K562 (cell line): ENCODE measurements around the gene SLC2A9. TPM values are rescaled to one million over a fixed set of nuclear protein-coding genes. Genes with fewer than 3 reads are reported as not detected.

Experiments
- ATAC-seq: fragments of 200-7000 bp; cut with Tn5 transposase; 3 replicates; pipeline ENCODE4 v1.9.1; 2020; ENCODE audit warnings: moderate library complexity
- BruUV-seq: library from RNA; stranded (reverse); fragments of 400-500 nt; replicated peaks from 2 replicates; lab custom pipeline; 2021; lab: Mats Ljungman, UMichigan
- CTCF ChIA-PET: fragments of 300-600 bp; formaldehyde crosslinking; extraction: SDS; loops from one replicate; lab custom pipeline; 2021; ENCODE audit warnings: low intra/inter-chr PET ratio; lab: Yijun Ruan, JAX
- POLR2A ChIA-PET: fragments of 300-600, 350-650 bp; sonication (Branson Sonifier 250); formaldehyde crosslinking; extraction: SDS; loops from one replicate; lab custom pipeline; 2021; ENCODE audit warnings: antibody characterized with exemption, inconsistent platforms; lab: Yijun Ruan, JAX
- DNase-seq, 4 experiments: peaks; one replicate each; pipeline versions ENCODE4 v3.0.0 to v3.0.0-alpha.2; 2011 to 2018; ENCODE audit warnings: low spot score in 3 of 4, mixed read lengths in 3 of 4; ENCODE audit errors: extremely low read depth in 1 of 4
- FAIRE-seq: peaks from 2 replicates; lab custom pipeline; 2011; peaks lifted over from hg19 to GRCh38; lab: Jason Lieb, UNC
- H2AFZ ChIP-seq: 2 replicates; pipeline ENCODE4 v1.6.0; 2011; ENCODE audit warnings: low read depth, low read length, control low read depth, inconsistent platforms
- H3K27ac ChIP-seq: fragments of 200-600 bp; 3 replicates; pipeline ENCODE4 v1.8.0; 2011; ENCODE audit warnings: low read depth, mild to moderate bottlenecking, control low read depth, inconsistent platforms, low read length, moderate library complexity, mixed read lengths; ENCODE audit errors: extremely low read depth
- H3K27me3 ChIP-seq, 2 experiments: fragments of 300-600 bp in 1 of 2; 2 replicates in 1 of 2; 3 replicates in 1 of 2; pipeline versions ENCODE4 v1.6.0 to v1.8.0; 2011; ENCODE audit warnings: inconsistent platforms in 2 of 2, low read length in 2 of 2, mild to moderate bottlenecking in 1 of 2, mixed read lengths in 1 of 2, moderate library complexity in 1 of 2; ENCODE audit not compliant: control insufficient read depth in 2 of 2, insufficient read depth in 2 of 2
- H3K36me3 ChIP-seq: fragments of 300-600 bp; 3 replicates; pipeline ENCODE4 v1.8.0; 2011; ENCODE audit warnings: mild to moderate bottlenecking, low read length, inconsistent platforms; ENCODE audit not compliant: control insufficient read depth, insufficient read depth
- H3K4me1 ChIP-seq, 2 experiments: fragments of 200-600 bp in 1 of 2; replicated peaks in 1 of 2; 2 replicates in 1 of 2; 3 replicates in 1 of 2; pipeline versions ENCODE4 v1.5.1 to v1.8.0; 2011; ENCODE audit warnings: inconsistent platforms in 2 of 2, low read length in 2 of 2, mild to moderate bottlenecking in 1 of 2, mixed read lengths in 1 of 2, moderate library complexity in 1 of 2; ENCODE audit not compliant: control insufficient read depth in 2 of 2, insufficient read depth in 2 of 2
- H3K4me2 ChIP-seq: 2 replicates; pipeline ENCODE4 v1.6.1; 2011; ENCODE audit warnings: low read length, control low read depth, inconsistent platforms, mixed read lengths; ENCODE audit not compliant: insufficient read depth
- H3K4me3 ChIP-seq: fragments of 200-600 bp; sonication (generic), shearing (Covaris generic); 2 replicates; pipeline ENCODE4 v1.5.1; 2016; ENCODE audit warnings: control low read depth, inconsistent platforms
- H3K79me2 ChIP-seq: fragments of 200-600 bp; 3 replicates; pipeline ENCODE4 v1.8.0; 2011; ENCODE audit warnings: low read length, inconsistent platforms; ENCODE audit not compliant: control insufficient read depth, insufficient read depth
- H3K9ac ChIP-seq, 2 experiments: 2 replicates each; pipeline versions ENCODE4 v1.6.0 to v1.6.1; 2011; ENCODE audit warnings: low read depth in 2 of 2, low read length in 2 of 2, control low read depth in 1 of 2, inconsistent platforms in 1 of 2, mild to moderate bottlenecking in 1 of 2, mixed read lengths in 1 of 2; ENCODE audit not compliant: insufficient read depth in 1 of 2
- H3K9me1 ChIP-seq: one replicate; pipeline ENCODE4 v1.6.0; 2011; ENCODE audit warnings: inconsistent platforms, mild to moderate bottlenecking, low read length, moderate library complexity; ENCODE audit not compliant: control insufficient read depth, insufficient read depth
- H3K9me3 ChIP-seq: replicated peaks from 2 replicates; pipeline ENCODE4 v1.5.1; 2011; ENCODE audit warnings: low read depth, low read length, inconsistent platforms; ENCODE audit not compliant: control insufficient read depth, insufficient read depth
- H4K20me1 ChIP-seq: replicated peaks from 2 replicates; pipeline ENCODE4 v1.6.1; 2011; ENCODE audit warnings: low read length, inconsistent platforms, mixed read lengths; ENCODE audit not compliant: control insufficient read depth, insufficient read depth
- BCL6 ChIP-seq: fragments of 250-450 bp; sonication (Bioruptor Pico); IDR thresholded peaks from 2 replicates; pipeline ENCODE4 v1.4.0; 2020
- CBFA2T3 ChIP-seq: fragments of 450-650 bp; IDR thresholded peaks from 2 replicates; pipeline ENCODE4 v1.6.1; 2017
- ERF ChIP-seq: fragments of 450-650 bp; formaldehyde crosslinking; IDR thresholded peaks from 2 replicates; pipeline ENCODE4 v1.4.0; 2020; ENCODE audit warnings: mild to moderate bottlenecking, mixed read lengths
- FOSL1 ChIP-seq: fragments of 200-800 bp; sonication (Bioruptor generic); conservative IDR thresholded peaks from 2 replicates; pipeline ENCODE4 v1.6.1; 2016; ENCODE audit warnings: missing genetic modification characterization, missing compliant biosample characterization
- GTF2F1 ChIP-seq: IDR thresholded peaks from 2 replicates; pipeline ENCODE4 v1.6.1; 2011; ENCODE audit warnings: low read depth, low read length, improper control_type of control experiment
- JUND ChIP-seq, 2 experiments: IDR thresholded peaks; 2 replicates in 1 of 2; 3 replicates in 1 of 2; pipeline ENCODE4 v1.6.1; 2011; ENCODE audit warnings: borderline replicate concordance in 2 of 2, low read depth in 2 of 2, low read length in 2 of 2, improper control_type of control experiment in 1 of 2, missing biosample characterization in 1 of 2, missing genetic modification characterization in 1 of 2, missing genetic modification reagents in 1 of 2
- KLF16 ChIP-seq: IDR thresholded peaks from 2 replicates; pipeline ENCODE4 v1.6.1; 2016; ENCODE audit warnings: antibody characterized with exemption
- MED1 ChIP-seq: sonication (generic); formaldehyde crosslinking; IDR thresholded peaks from 2 replicates; pipeline ENCODE4 v1.8.1; 2023; ENCODE audit warnings: missing genetic modification reagents, borderline replicate concordance
- PML ChIP-seq: IDR thresholded peaks from 2 replicates; pipeline ENCODE4 v1.6.1; 2012; ENCODE audit warnings: low read length, inconsistent platforms
- SMARCA4 ChIP-seq: fragments of 450-650 bp; IDR thresholded peaks from 2 replicates; pipeline ENCODE4 v1.6.1; 2016
- SMARCC2 ChIP-seq: fragments of 450-650 bp; IDR thresholded peaks from 2 replicates; pipeline ENCODE4 v1.6.1; 2017; ENCODE audit warnings: antibody characterized with exemption, moderate library complexity, mild to moderate bottlenecking, low read depth
- SRSF7 ChIP-seq: fragments of 200-400 bp; formaldehyde crosslinking; optimal IDR thresholded peaks from 2 replicates; pipeline ENCODE3; 2017; ENCODE audit warnings: mild to moderate bottlenecking, low read depth, low read length
- TAL1 ChIP-seq: fragments of 450-650 bp; IDR thresholded peaks from 2 replicates; pipeline ENCODE4 v1.6.1; 2016; ENCODE audit warnings: mild to moderate bottlenecking
- TBP ChIP-seq: optimal IDR thresholded peaks from 2 replicates; pipeline ENCODE3; 2011; ENCODE audit warnings: low read depth, low read length, improper control_type of control experiment
- TEAD1 ChIP-seq, 2 experiments: fragments of 450-650 bp in 1 of 2; sonication (generic) in 1 of 2; formaldehyde crosslinking; IDR thresholded peaks; 2 replicates each; pipeline versions ENCODE4 v1.4.0 to v1.8.0; 2020 to 2022; ENCODE audit warnings: mild to moderate bottlenecking in 2 of 2, missing genetic modification reagents in 1 of 2
- TEAD4 ChIP-seq, 2 experiments: sonication (generic) in 1 of 2; formaldehyde crosslinking in 1 of 2; IDR thresholded peaks; 2 replicates each; pipeline versions ENCODE4 v1.6.1 to v1.8.0; 2012 to 2022; ENCODE audit warnings: borderline replicate concordance in 1 of 2, inconsistent platforms in 1 of 2, low read length in 1 of 2, mild to moderate bottlenecking in 1 of 2, missing genetic modification reagents in 1 of 2
- ZKSCAN1 ChIP-seq: fragments of 150-350 bp; IDR thresholded peaks from 2 replicates; pipeline ENCODE4 v1.6.1; 2016; ENCODE audit warnings: low read depth, low read length
- WGBS: fragments of 100-300 bp; shearing (Covaris generic); methylation state at CpG from one replicate; pipeline ENCODE4 v1.1.6; 2016; ENCODE audit warnings: low coverage, mixed read lengths; ENCODE audit not compliant: insufficient coverage; ENCODE audit errors: missing lambda C conversion rate; 5-methylcytosine and 5-hydroxymethylcytosine counted together
- in situ Hi-C: fragments of 300-500 bp; cut with MboI; formaldehyde crosslinking; loops from 4 replicates; pipeline ENCODE4 v1.15.0; 2018; ENCODE audit warnings: inconsistent platforms, mixed read lengths
- intact Hi-C: fragments of 100-400 bp; cut with micrococcal nuclease; formaldehyde crosslinking; loops from 2 replicates; pipeline ENCODE4 v1.14.2; 2022
- polyA plus RNA-seq, 8 experiments: library from polyadenylated mRNA; depleted of rRNA in 4 of 8; stranded (reverse) in 5 of 8; unstranded in 3 of 8; fragments of >200 nt; fragmentation: Nextera tagmentation in 2 of 8; fragmentation: Illumina TruSeq in 1 of 8; extraction: Ambion mirVana in 2 of 8; extraction: Trizol in 1 of 8; gene quantifications; 2 replicates each; pipeline versions ENCODE4 v1.2.1 to v1.2.3, GENCODE V29; 2011 to 2014; ENCODE audit warnings: inconsistent platforms in 1 of 8, missing spikeins in 1 of 8
- total RNA-seq, 7 experiments: library from RNA; depleted of rRNA in 6 of 7; stranded (reverse); fragments of >200 nt in 6 of 7; fragmentation: Illumina TruSeq in 2 of 7; extraction: Trizol in 2 of 7; gene quantifications; 2 replicates each; pipeline versions ENCODE4 v1.2.1 to v1.2.3, GENCODE V29; 2011 to 2021; ENCODE audit warnings: low replicate concordance in 1 of 7
- TF ChIP-seq, protein P1 (sequence below): conservative IDR thresholded peaks from 2 replicates; pipeline ENCODE4 v1.6.1; 2011; ENCODE audit warnings: low read depth, mild to moderate bottlenecking, low read length; ENCODE audit not compliant: control insufficient read depth
- TF ChIP-seq, protein P2 (sequence below): fragments of 250-450 bp; sonication (Bioruptor Pico); IDR thresholded peaks from 2 replicates; pipeline ENCODE4 v1.8.0; 2021; ENCODE audit warnings: moderate library complexity, mild to moderate bottlenecking, inconsistent platforms
- TF ChIP-seq, protein P3 (sequence below): fragments of 250-450 bp; sonication (Bioruptor Pico); IDR thresholded peaks from 2 replicates; pipeline ENCODE4 v1.4.0; 2020
- TF ChIP-seq, protein P4 (sequence below): sonication (generic); formaldehyde crosslinking; IDR thresholded peaks from 2 replicates; pipeline ENCODE4 v1.9.0; 2022; ENCODE audit warnings: mild to moderate bottlenecking, missing genetic modification reagents

Gene SLC2A9
- total and polyA plus RNA-seq, 9 of the 15 experiments (the other 6 are each of a cell fraction or from before 2014, with no cell fraction given), result 0.15 to 1.9 (median 0.76) TPM

DNA sequence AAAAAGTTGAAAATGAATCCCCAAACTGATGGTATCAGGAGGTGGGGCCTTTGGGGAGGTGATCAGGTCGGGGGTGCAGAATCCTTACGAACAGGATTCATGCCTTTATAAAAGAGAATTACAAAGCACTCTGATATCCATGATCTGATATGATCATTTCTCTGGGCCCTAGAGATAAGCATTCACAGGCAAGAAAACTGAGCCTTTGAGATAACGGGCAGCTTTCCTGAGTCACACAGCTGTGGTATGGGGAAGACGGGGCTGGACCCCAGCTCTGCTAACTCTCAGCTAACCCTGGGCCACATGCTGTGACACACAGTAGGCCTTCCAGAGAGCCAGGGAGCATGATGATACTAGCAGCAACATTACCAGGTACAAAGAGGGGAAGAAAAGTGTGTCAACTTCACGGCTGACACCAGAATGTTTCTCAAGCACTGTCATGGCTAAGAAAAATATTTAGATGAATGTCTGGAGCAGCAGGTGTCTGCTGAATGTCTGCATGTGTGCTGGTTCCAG is 85.1 kb downstream of the SLC2A9 start:
- Histone ChIP-seq H3K9me3 (no peaks in the 10 kb centered on the region), H3K36me3 (no peaks in the 10 kb centered on the region)
- in situ Hi-C loops, result no loop called here
- TF ChIP-seq TAL1 (peak; percentile 75), MED1 (no peak), PML (peak; percentile 32; the same call in 1 of the 2 replicates), TBP (no peak), SMARCC2 (no peak), SRSF7 (no peak), ERF (CRISPR knock-in tag) (no peak), SMARCA4 (peak; percentile 59; the same call in 1 of the 2 replicates), ZKSCAN1 (peak; percentile 91; the same call in 1 of the 2 replicates), TEAD1 (CRISPR knock-in tag; IDR thresholded peaks at IDR 0.05) (0 out of 4 replicates have a peak, but pooled peaks of 1 of the 2 experiments have one; percentile 17), CBFA2T3 (peak; percentile 65), FOSL1 (tag) (peak; percentile 86), BCL6 (CRISPR knock-in tag) (no peak), GTF2F1 (no peak), JUND (IDR thresholded peaks at IDR 0.05; ENCODE audit: borderline replicate concordance, low read depth, low read length) (peak; percentile 41; the same call in 1 of the 2 replicates), JUND (tag; IDR thresholded peaks at IDR 0.05; ENCODE audit: borderline replicate concordance, low read depth, low read length) (no peak; the same call in 2 of the 3 replicates), KLF16 (peak; percentile 71), TEAD4 (IDR thresholded peaks at IDR 0.05; ENCODE audit: low read length) (peak; percentile 87; the same call in 1 of the 2 replicates), TEAD4 (CRISPR knock-in tag; IDR thresholded peaks at IDR 0.05; ENCODE audit: borderline replicate concordance) (no peak)
- TF ChIP-seq, protein P1, sequence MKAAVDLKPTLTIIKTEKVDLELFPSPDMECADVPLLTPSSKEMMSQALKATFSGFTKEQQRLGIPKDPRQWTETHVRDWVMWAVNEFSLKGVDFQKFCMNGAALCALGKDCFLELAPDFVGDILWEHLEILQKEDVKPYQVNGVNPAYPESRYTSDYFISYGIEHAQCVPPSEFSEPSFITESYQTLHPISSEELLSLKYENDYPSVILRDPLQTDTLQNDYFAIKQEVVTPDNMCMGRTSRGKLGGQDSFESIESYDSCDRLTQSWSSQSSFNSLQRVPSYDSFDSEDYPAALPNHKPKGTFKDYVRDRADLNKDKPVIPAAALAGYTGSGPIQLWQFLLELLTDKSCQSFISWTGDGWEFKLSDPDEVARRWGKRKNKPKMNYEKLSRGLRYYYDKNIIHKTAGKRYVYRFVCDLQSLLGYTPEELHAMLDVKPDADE, result no peak
- TF ChIP-seq, protein P2, sequence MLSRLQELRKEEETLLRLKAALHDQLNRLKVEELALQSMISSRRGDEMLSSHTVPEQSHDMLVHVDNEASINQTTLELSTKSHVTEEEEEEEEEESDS, result no peak
- TF ChIP-seq, protein P3, sequence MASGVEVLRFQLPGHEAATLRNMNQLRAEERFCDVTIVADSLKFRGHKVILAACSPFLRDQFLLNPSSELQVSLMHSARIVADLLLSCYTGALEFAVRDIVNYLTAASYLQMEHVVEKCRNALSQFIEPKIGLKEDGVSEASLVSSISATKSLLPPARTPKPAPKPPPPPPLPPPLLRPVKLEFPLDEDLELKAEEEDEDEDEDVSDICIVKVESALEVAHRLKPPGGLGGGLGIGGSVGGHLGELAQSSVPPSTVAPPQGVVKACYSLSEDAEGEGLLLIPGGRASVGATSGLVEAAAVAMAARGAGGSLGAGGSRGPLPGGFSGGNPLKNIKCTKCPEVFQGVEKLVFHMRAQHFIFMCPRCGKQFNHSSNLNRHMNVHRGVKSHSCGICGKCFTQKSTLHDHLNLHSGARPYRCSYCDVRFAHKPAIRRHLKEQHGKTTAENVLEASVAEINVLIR, result no peak
- TF ChIP-seq, protein P4, sequence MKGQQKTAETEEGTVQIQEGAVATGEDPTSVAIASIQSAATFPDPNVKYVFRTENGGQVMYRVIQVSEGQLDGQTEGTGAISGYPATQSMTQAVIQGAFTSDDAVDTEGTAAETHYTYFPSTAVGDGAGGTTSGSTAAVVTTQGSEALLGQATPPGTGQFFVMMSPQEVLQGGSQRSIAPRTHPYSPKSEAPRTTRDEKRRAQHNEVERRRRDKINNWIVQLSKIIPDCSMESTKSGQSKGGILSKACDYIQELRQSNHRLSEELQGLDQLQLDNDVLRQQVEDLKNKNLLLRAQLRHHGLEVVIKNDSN (CRISPR knock-in tag), result no peak

More for the DNA sequence above, 85.1 kb downstream of the SLC2A9 start:
- POLR2A ChIA-PET, result interaction anchor here (1.1 kb wide), 1 partner anchor 18 kb away, joined by 6 read pairs; no protein-coding TSS in a partner anchor
- Histone ChIP-seq H2AFZ (no peak overlapping the region), H3K27me3 (peaks cover 0 to 26% of the 10 kb centered on the region in 2 experiments; a peak in 3 of 5 replicates), H4K20me1 (0 out of 2 replicates have a peak, but pooled peaks cover 3% of the 10 kb centered on the region), H3K4me2 (no peak overlapping the region; the same call in 1 of the 2 replicates), H3K9me1 (no peaks in the 10 kb centered on the region), H3K79me2 (no peaks in the 10 kb centered on the region), H3K4me3 (no peak overlapping the region), H3K27ac (no peak overlapping the region), H3K9ac (no peak overlapping the region), H3K4me1 (peaks cover 0 to 6% of the 10 kb centered on the region in 2 experiments; a peak in 2 of 5 replicates)
- DNase-seq, result no peak
- no TSS peak for BruUV-seq
- intact Hi-C loops, result no loop called here
- no peak for FAIRE-seq
- WGBS, result 0% methylated on average over 5 of the region's 5 CpGs
- CTCF ChIA-PET, result no interaction called here
- no peak for ATAC-seq
